HG03354 (cell line): ENCODE measurements around the gene NFE2L1.

Experiments used
- ATAC-seq: cut with Tn5 transposase; IDR thresholded peaks from one replicate; pipeline ENCODE4 v1.9.1; 2021; ENCODE audit warnings: mild to moderate bottlenecking; ENCODE audit not compliant: unreplicated experiment, poor library complexity, severe bottlenecking

Gene NFE2L1

DNA sequence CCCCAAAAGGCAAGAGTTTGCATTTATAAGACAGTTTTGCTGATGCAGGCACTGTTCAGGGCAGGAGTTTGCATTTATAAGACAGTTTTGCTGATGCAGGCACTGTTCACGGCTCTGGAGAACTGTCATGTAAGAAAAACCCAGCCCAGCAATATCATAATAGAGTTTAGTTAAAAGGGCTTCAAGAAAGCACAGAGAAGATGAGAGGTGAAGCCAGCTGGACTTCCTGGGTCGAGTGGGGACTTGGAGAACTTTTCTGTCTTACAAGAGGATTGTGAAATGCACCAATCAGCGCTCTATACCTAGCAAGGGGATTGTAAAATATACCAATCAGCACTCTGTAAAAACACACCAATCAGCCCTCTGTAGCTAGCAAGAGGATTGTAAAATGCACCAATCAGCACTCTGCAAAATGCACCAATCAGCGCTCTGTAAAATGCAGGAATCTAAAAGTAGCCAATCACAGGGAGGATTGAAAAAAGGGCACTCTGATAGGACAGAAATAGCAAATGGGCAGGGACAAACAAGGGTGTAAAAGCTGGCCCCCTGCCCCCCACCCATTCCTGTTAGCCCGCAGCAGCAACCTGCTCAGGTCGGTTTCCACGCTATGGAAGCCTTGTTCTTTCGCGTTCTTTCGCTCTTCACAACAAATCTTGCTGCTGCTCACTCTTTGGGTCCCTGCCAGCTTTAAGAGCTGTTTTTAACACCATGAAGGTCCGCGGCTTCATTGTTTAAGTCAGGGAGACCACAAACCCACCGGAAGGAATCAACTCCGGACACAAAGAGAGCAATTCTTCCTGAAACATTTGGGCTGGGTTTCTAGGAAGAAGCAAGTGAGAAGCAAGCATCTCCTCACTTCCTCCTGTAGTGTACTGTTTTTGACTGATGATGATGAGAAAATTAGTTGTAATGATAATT lies 54.9 kb downstream of the NFE2L1 start:
- no peak for ATAC-seq

DNA sequence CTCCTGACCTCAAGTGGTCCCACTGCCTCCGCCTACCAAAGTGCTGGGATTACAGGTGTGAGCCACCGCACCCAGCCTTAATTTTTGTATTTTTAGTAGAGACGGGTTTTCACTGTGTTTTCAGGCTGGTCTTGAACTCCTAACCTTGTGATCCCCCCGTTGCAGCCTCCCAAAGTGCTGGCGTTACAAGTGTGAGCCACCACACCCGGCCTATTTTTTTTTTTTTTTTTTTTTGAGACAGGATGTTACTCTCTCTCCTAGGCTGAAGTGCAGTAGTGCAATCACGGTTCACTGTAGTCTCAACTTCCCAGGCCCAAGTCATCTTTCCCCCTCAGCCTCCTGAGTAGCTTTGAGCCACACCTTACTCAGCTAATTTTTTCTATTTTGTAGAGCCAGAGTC lies 56.3 kb downstream of the NFE2L1 start:
- no peak for ATAC-seq

GRCh38 chr17:48106802-48107136 lies 58.6 kb downstream of the NFE2L1 start:
- ATAC-seq, result no peak

DNA sequence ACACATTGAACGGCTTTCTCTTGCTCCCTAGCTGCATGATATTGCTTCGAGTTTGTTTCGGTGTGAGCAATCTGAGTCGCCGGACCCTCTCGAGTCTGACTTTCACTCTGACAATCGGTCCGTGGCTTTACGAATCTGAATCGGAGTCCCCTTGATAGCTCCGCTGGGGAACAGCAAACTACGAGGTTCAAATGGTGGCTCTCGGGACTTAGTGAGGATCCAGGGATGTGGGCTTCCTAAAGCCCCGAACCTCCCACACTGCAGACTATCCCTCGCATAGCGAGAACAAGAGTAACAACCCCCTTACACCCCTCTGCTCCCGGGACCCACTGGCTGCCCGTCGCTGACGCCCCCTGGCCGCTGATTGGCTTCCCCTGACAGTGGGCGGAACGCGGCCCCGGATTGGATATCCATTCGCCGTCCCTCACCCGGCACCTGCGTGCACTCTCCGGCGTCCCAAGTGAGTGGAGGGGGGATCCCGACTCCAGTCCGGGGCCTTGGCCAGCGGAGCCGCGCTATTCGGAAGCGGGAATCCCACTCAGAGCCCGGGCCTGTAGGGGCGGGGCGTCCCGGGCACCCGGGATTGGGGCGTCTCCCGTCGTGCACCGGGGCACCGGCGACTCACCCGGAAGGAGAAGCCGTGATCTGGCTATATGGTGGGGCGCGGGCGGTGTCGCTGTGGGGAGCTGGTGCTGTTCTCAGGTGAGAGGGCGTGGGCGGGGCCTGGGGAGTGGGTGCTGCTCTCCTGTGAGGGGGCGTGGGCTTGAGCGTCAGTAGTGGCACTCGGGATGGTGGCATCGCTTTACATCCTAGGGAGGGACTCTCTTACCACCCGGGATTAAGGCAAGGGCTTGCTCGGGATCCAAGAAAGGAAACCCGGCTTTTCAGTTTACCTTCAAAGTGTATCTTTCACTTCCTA lies 59.2 kb downstream of the NFE2L1 start, which contains the start of gene SNX11:
SNX11 (plus strand) TSS at position 630 of the 919 bp plus-strand sequence. CDS start 4,278 bp downstream, outside the sequence.
- peak; percentile 82 for ATAC-seq

- no peak for ATAC-seq
Measured at GRCh38 chr17:48110761-48111160, 62.6 kb downstream of the NFE2L1 start.
